AG20443 (cell line): ENCODE results near the gene GPRIN3.
"Not testable (repeated sequence)": the region's sequence is repeated elsewhere in the genome, so short reads cannot be mapped to it uniquely, and the experiment has no call there.

Experiments
- DNase-seq: peaks from one replicate; pipeline ENCODE4 v3.0.0; 2012; ENCODE audit warnings: low spot score, mixed read lengths

GPRIN3 gene

DNA sequence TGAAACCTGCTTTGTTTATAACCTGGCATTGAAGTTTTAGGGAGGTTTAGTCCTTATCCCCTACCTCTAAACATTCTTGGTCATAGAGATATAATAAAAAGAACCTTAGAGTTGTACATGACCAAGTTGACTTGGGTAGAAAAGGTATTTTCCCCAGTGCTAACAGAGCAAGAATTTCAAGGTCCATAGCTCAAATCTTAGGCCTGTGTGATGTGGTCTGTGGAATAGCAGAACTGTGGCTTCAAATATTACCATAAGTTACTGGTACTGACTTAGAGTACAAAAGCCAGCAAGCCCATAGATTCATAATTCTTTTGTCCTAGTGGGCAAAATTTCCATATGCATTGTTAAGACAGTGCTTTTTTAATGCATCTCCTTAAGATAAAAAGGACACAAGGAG, 91.2 kb downstream of the GPRIN3 start:
- DNase-seq, result no peak

GRCh38 chr4:89215736-89216135, 91.9 kb downstream of the GPRIN3 start:
- DNase-seq, result no peak

- no peak for DNase-seq
These were observed 93.3 kb downstream of the GPRIN3 start for GRCh38 chr4:89214308-89214707.

- DNase-seq, result no peak
These were observed 94.3 kb downstream of the GPRIN3 start for GRCh38 chr4:89213382-89213701.

GRCh38 chr4:89212666-89213381, 94.8 kb downstream of the GPRIN3 start:
- DNase-seq, result no peak

DNA sequence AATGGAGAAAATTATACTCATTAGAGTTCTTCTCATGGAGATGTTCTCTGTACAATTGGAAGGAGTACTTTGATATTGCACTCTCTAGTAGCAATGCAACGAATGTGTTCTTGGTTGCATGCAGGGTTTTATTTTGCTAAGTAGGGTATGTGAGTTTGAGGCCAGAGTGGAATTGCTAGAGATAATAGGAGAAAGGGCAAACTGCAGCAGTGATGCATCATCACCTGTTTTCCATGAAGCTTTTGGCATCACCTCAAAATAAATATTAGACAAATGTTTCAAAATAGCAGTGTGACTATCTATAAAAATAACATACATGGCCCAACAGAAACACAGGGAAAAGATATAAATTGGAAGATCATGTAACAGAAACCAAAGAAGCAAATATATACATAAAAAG, 103.0 kb downstream of the GPRIN3 start:
- DNase-seq, result no peak

- DNase-seq, result no peak
These were observed 103.7 kb downstream of the GPRIN3 start for GRCh38 chr4:89203902-89204301.

- DNase-seq, result not testable (repeated sequence)
These were observed 108.2 kb downstream of the GPRIN3 start for GRCh38 chr4:89199394-89199793.

DNA sequence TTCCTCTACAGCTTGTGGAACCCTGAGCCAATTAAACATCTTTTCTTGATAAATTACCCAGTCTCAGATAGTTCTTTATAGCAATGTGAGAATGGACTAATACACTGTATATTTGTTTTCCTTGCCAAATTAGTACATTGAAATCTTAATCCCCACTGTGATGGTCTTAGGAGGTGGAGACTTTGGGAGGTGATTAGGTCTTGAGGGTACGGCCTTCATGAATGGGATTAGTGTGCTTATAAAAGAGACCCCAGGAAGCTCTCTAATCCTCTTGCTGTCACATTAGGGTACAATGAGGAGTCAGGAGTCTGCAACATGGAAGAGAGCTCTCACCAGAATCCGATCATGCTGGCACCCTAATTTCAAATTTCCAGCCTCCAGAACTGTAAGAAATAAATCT, 109.7 kb downstream of the GPRIN3 start:
- no peak for DNase-seq

GRCh38 chr4:89196745-89197144, 110.9 kb downstream of the GPRIN3 start:
- DNase-seq, result no peak

DNA sequence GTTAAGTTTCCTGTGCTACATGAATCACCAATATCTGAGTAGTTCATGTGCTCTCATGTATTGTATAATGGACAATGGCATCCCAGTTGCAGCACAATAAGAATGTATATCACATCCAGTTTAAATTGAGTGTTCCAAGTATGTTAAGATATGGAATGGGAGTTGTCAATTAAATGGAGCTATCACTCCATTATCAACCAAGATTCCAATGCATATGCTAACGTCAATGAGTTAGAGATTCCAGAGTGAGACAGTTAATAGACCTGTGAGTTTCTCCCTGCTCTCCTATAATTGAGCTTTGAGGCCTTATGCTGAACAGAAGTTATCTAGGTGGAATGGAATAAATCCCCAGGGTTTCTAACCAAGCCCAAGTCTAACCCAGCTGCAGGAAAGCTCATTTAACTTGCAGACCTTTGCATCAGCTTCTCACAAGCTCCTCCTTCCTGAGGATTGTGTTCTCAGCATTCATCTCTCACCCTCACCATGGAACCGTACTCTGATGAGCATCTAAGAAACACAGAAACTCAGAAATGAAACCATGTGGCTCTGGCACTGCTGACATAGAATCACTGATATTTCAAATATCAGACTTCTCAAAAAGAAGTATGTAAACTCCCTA, 111.4 kb downstream of the GPRIN3 start:
- DNase-seq, result no peak

- no peak for DNase-seq
These were observed 113.8 kb downstream of the GPRIN3 start for GRCh38 chr4:89193843-89194242.
